GM19324 (cell line): ENCODE measurements around the gene PPP1R13B.
A peak's percentile ranks its signal among the peaks of the same experiment; 100 is the strongest.

Experiments used
- ATAC-seq: cut with Tn5 transposase; IDR thresholded peaks from one replicate; pipeline ENCODE4 v1.9.1; 2021; ENCODE audit warnings: mild to moderate bottlenecking, moderate library complexity; ENCODE audit not compliant: unreplicated experiment, low FRiP score

PPP1R13B gene

DNA sequence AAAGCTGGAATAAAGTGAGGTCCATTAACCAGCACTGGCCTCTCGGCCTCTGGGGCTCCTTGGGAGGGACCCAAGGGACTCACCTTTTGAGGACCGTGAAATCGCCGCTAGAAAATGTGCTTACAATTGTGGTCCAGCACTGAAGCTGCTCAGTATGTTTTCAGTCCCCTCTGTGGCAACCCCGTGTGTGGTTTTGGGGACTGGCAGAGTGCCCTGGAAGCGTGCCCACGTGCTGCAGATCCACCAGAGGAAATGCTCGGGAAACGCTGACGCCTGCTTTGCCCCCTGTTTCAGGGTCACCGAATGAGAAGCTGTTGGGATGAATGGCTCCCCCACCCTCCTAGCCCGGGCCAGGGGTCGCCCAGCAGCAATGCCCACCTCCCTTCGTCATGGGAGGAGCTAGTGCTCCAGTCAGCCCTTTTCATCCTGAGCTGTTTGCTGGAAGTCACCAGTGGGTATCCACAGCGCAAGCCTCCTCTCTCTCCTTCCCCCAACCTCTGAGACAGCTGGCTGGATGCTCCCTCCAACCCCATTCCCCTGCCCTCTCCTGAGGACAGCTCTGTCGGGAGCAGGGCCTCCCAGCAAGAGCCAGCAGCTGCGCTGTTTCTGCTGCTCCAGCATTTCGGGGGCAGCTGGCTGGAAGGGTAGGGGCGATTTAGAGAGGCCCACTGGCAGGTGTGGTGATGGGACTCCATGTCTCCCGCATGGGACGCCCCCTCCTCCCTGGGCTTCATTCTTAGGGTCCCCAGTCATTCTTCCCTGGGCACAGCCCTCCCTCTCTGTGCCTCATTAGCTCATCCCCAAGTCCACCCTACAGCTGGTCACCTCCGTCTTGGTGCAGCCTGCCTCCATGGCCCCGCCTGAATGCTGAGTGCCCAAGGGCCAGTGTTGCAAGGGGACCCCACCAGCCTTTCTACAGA, 33.2 kb upstream of the PPP1R13B start:
- no peak for ATAC-seq

- ATAC-seq: no peak
Observed at GRCh38 chr14:103879570-103880347, 32.4 kb upstream of the PPP1R13B start.

DNA sequence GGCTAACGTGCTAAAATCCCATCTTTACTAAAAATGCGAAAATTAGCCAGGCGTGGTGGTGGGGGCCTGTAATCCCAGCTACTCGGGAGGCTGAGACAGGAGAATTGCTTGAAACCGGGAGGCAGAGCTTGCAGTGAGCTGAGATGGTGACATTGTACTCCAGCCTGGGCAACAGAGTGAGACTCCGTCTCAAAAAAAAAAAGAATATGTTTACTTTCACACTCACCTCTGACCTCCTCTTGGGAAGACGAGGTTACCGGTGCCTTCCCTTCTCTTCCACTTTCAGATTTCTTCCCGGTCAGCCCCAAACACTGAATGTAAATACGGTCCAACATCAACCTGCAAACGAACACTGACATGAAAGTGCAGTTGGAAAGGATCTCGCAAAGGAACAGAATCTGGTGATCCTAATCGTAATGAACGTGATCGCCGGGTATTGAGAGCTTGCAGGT, 31.8 kb upstream of the PPP1R13B start:
- no peak for ATAC-seq

DNA sequence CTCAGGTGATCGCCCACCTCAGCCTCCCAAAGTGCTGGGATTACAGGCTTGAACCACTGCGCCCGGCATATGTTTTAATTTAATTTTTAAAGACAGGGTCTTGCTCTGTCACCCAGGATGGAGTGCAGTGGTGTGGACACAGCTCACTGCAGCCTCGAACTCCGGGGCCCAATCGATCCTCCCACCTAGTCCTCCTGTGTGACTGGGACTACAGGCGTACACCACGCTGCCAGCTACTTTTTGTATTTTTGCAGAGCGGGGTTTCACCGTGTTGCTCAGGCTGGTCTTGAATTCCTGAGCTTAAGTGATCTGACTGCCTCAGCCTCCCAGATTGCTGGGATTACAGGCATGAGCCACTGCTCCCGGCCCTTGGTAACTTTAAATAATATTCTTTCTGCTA, 30.8 kb upstream of the PPP1R13B start:
- no peak for ATAC-seq

DNA sequence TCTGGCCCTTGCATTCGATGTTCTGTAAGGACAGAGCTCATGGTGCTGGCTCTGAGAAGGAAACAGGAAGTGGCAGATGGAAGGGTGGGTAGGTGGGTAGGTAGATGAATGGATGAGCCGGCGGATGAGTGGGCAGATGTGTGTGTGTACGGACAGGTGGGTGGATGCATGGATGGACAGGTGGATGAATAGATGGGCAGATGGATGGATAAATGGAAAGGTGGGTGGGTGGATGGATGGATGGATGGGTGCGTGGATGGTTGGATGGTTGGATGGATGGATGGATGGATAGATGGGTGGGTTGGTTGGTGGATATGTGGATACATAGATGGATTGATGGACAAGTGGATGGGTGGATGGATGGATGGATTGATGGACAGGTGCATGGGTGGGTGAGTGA, 27.6 kb upstream of the PPP1R13B start:
- no peak for ATAC-seq

GRCh38 chr14:103872481-103873113, 25.2 kb upstream of the PPP1R13B start:
- no peak for ATAC-seq

- ATAC-seq: peak; percentile 66
Observed at GRCh38 chr14:103871596-103872480, 24.5 kb upstream of the PPP1R13B start.

- no peak for ATAC-seq
Observed at GRCh38 chr14:103870891-103871595, 23.7 kb upstream of the PPP1R13B start.

GRCh38 chr14:103870144-103870876, 22.9 kb upstream of the PPP1R13B start:
- ATAC-seq: no peak

- ATAC-seq: no peak
Observed at GRCh38 chr14:103869406-103870143, 22.2 kb upstream of the PPP1R13B start.

- ATAC-seq: no peak
Observed at GRCh38 chr14:103868242-103868897, 21.0 kb upstream of the PPP1R13B start.

DNA sequence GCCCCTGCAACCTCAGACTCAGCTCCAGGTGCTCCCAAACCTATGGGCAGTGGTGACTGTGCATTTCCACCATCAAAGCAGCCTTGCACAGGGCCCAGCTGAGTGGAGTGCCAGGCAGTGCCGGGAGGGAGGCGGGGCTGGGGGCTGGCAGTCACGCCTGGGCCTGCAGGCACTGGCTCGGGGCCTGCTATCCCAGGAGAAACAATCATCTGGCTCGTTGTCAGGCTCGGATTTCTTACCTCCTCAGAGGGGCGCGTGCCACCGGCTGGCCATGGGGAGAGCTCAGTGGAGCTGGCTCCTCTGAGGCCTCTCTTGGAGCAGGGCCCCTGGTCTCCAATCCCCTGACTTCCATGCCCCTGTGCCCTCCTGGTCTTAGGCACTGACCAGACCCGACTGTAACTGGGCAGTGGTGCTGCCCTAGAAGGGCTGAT, 20.2 kb upstream of the PPP1R13B start:
- no peak for ATAC-seq

- ATAC-seq: no peak
Observed at GRCh38 chr14:103867020-103867419, 19.6 kb upstream of the PPP1R13B start.

- no peak for ATAC-seq
Observed at GRCh38 chr14:103863245-103863644, 15.9 kb upstream of the PPP1R13B start.

DNA sequence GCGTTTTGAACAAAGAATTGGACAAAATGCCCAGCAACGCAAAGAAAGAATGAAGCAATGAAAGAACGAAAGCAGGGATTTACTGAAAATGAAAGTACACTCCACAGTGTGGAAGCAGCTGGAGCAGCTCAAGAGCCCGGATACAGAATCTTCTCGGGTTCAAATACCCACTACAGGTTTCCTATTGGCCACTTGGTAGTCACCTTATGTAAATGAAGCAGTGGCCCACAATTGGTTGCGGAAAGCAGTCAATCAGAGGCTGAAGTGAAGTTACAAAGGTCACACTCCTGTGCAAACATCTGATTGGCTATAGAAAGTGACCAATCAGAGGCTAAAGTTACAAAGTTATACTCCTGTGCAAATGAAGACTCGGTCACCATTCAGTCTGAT, 15.0 kb upstream of the PPP1R13B start:
- no peak for ATAC-seq

- ATAC-seq: no peak
Observed at GRCh38 chr14:103861413-103862392, 14.3 kb upstream of the PPP1R13B start.
